ENCODE results near the gene FASN.

Gene FASN

DNA sequence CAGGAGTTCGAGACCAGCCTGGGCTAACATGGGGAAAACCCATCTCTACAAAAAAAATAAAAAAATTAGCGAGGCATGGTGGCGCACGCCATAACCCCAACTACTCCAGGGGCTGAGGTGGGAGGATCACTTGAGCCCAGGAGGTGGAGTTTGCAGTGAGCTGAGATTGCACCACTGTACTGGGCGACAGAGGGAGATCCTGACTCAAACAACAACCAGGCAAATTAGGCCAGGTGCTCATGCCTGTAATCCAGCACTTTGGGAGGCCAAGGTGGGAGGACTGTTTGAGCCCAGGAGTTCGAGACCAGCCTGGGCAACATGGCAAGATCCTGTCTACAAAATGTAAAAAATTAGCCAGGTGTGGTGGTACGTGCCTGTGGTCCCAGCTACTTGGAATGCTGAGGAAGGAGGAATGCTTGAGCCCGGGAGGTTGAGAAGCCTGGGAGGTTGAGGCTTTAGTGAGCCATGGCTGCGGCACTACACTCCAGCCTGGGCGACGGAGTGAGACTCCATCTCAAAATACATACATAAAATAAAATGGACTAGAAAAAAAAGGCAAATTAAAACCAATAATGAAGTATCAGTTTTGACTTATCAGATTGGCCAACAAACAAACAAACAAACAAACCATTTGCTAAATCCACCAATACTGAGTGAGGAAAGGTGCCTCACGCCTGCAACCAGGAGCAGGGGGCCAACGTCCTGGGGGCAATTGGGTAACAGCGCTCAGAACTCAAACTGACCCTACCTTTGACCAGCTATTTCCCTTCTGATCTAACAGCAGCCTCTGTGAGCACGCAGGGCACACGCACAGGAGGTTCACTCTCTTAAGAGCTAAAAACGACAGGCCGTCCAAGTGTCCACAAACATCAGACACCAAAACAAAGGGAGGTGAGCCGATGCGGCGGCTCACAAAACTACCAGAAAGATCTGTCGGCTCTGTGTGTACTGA lies 19.4 kb upstream of the FASN start:
- DNase-seq (ENCODE audit: low read depth in 2 of 2) = no peak

DNA sequence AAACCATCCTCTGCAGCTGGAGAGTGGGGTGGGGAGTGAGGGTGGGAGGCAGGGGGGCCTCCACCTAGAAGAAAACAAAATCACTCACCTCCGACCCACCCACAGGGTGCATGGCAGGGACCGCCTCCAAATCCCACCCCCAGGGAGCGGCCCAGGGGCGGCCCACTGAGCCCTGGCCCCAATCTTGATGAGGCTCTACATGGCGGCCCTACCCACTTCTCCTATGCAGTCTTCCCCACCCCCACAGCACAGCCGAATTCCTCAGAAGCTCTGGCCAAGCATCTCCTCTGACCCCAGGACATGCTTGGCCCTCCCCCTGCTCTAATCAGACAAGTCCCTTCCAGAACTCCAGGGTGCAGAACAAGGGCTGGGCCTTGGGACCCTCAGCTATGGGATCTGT lies 18.2 kb upstream of the FASN start:
- no peak for DNase-seq (ENCODE audit: low read depth in 2 of 2)

DNA sequence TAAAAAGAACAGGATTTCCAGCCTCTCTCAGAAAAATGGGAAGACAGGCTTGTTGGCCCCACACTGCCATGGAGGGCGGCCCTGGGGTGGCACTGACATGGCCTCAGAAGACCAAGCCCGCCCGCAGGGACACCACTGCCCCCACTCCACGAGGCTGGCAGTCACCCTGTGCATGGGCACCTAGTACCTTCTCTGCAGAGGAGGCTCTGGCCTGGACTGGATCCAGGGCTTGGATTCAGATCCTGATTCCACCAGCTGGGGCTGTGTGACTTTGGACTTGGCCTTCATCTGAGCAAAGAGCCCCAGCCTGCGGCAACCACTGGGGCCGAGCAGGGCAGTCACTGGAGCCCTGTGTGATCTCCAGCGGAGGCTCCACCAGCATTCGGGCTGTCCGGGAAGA lies 16.8 kb upstream of the FASN start:
- no peak for DNase-seq (ENCODE audit: low read depth in 2 of 2)

DNA sequence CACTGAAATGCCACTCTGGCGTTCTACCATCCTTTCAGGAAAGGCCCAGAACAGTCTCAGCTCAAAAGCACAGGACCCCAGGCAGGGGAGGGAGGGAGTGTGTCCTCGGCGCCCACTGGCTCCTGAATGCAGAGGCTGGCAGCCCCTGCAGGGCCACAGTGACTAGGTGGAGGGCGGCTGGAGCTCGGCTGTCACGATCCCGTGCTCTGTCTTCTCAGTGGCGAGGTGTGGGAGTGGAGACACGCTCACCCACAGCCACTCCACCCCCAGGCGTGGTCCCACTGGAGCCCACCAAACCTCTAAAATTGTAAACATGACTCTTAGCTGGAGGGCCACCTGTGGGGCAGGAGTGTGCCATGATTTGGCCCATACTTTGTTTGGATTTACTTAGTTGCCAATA lies 16.4 kb upstream of the FASN start:
- DNase-seq (ENCODE audit: low read depth in 2 of 2) = no peak

DNA sequence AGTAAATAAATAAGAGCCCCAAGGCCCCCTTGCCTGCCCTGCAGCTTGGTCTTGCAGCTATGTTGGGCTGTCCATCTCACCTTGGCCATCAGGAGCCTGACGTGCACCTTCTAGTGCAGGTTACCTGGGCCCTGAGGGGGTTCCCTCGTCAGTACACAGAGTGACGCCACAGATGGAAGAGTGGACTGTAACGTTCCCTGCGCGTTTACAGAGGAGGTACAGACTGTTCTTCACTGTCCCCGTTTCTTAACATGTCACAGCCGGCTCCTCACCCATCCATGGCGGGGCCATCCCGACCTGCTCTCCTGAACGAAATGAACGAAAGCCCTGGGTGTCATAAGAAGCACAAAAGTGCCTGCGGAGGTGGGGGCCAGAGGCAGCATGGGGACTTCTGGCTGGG lies 15.9 kb upstream of the FASN start:
- no peak for DNase-seq (ENCODE audit: low read depth in 2 of 2)

DNA sequence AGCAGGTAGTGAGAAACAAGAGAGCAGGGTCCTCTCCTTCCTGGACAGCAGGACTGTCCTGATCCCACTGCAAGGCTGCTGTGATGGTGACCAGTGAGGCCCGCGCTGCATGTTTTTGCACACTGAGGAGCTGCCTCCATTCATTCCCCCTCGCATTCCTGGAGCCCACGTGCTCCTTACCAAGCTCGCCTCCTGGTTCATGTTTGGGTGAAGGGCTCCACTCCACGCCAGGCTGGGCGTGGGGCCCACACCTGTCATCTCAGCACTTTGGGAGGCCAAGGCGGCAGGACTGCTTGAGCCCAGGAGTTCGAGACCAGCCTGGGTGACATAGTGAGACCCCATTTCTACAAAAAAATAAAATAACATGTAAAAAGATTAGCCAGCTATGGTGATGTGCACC lies 15.4 kb upstream of the FASN start:
- DNase-seq (ENCODE audit: low read depth in 2 of 2) = no peak

DNA sequence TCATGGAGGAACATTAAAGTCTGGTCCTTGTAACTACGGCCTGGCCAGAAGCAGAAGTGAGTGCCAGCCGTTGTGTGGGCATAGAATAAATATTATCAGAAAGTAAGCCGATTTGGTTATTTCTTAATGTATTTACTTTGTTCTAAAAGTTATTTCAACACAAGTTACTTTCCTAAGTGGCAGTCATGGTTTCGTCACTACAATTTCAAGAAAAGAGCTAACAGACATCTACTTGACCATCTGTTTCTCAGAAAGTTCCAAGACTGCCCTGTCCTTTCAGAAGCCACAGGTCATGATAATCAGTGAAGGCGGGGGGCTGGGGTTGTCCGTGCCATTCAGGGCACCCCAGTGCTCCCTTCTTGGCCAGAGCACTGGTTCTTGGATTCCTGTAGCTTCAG lies 14.9 kb upstream of the FASN start:
- DNase-seq (ENCODE audit: low read depth in 2 of 2) = no peak

DNA sequence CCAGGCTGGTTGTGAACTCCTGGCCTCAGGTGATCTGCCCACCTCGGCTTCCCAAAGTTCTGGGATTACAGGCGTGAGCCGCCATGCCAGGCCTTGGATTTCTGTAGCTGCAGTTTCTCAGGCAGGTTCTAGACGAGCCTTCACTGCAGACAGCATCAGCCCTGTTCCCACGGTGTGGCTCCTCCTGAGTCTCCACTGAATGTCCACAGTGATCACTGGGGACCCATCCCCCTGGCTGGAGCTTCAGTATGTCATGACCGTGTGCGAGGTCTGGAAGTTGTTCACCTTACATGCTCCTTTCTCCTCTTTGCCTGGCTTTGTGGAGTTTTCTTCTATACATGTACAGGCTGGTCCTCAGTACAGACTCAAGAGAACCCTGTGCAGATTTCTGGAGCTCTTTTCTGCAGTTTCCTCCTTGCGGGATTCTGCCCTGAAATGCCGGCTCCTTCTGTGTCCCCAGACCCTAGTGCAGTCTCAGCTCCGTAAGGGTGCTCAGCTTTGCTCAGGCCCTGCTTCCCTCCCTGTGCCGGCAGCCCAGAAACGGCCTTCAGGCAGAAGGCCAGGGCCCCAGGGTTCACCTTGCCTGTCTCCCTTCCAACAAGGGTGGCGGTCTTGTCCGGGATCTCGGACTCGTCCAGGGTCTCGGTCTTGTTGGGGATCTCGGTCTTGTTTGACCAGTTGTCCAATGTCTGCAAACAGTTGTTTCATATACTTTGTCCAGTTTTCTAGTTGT lies 14.3 kb upstream of the FASN start:
- DNase-seq (ENCODE audit: low read depth in 2 of 2) = no peak

DNA sequence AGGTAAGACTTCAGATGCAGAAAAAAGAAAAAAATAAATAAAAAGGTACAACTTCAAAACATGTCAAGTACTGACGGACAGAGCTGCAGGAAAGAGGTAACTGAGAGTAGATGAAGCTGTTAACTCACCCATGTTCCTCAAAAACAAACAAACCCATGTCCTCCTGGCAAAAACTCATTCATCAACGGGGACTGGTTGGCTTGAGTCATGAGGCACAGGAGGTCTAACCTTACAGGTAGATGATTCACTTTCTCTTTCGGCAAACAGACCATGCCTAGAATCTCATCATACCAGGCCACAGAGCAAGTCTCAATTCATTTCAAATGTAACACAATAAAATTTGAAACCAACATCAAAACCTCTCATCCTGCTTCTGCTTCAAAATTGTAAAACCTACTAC lies 12.3 kb upstream of the FASN start:
- no peak for DNase-seq (ENCODE audit: low read depth in 2 of 2)

DNA sequence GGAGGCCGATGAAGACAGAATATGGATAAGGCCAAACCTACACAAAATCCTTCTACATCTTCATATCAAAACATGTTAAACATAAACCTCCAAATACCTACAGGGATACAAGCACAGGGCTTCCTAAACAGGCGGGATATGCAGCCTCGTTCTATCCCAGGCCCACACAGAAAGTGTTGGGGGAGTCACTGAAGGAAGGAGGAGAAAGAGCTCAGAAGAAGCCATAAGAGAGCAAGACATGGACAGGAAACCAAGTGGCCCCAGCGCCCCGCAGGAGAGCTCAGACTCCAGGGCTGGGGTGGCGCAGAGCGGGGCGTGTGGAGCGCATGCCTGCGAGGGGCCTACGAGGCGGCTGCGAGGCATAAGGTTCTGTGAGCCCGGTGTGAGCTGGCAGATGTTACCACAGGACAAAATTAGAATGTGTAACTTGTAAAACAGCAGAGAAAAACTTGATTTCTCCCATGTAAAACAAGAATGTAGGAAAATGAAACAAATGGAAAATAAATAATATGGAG lies 11.0 kb upstream of the FASN start:
- DNase-seq (ENCODE audit: low read depth in 2 of 2) = no peak

DNA sequence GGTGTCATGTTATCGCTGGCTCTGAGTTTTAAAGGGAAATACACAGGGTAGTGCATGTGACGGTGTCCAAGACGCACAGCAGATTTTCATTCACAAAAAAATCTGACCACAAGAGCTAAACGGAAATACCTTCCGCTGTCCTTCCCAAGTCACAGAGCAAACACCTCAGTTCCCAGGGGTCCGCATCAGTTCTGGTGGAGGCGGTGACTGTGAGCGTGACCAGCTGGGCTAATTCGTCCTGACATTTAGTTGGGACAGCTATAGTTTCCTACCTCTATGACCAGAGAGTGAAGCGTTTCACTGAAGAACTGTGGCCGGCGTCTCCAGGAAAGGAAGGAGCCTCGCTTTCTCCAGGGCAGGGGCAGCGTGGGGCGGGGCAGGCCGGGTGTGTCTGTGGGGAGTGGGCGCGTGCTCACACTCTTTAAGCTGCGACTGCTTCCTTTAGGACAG lies 10.5 kb upstream of the FASN start:
- no peak for DNase-seq (ENCODE audit: low read depth in 2 of 2)

DNA sequence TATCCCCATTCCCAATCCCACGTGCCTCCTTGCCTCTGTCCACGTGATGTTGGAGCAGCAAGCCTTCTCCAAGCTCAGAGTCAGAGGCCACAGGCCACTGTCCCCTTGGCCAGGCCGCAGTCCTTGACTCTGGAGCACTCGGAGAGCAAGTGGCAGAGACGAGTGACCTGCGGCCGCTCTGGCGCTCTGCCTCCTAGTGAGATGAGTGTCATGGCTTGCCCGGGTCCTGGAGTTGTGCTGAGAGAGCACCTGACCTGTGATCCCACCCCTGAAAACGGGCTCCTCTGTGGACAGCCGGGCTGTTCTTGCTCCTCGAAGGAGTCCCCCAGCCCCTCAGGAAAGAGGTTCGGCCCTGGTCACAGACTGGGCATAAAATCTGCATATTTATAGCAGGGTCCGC lies 10.0 kb upstream of the FASN start:
- DNase-seq (ENCODE audit: low read depth in 2 of 2) = no peak

DNA sequence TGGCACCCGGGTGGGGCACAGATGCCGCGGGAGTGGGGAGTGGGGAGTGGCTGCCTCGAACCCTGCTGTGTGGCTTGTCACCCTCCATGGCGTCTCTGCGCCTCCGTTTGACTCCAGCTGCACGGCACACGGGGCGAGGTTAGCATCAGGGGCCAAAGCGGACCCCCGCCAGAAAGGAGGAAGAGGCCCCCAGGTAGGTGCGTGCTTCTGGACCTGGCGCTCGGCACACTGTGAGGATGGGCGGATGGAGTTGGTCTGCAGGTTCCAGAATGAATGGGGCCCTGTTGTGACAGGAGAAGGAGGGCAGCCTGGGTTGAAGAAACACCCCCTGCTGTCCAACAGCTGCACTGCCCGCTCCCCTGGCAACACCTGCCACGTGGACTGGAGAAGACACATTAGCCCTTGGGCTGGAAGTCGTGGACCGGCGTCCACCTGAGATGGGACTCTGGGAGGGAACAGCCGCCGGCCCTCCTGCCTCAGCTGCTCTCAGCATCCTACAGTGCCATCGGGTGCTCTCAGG lies 9.4 kb upstream of the FASN start:
- DNase-seq (ENCODE audit: low read depth in 2 of 2) = no peak

DNA sequence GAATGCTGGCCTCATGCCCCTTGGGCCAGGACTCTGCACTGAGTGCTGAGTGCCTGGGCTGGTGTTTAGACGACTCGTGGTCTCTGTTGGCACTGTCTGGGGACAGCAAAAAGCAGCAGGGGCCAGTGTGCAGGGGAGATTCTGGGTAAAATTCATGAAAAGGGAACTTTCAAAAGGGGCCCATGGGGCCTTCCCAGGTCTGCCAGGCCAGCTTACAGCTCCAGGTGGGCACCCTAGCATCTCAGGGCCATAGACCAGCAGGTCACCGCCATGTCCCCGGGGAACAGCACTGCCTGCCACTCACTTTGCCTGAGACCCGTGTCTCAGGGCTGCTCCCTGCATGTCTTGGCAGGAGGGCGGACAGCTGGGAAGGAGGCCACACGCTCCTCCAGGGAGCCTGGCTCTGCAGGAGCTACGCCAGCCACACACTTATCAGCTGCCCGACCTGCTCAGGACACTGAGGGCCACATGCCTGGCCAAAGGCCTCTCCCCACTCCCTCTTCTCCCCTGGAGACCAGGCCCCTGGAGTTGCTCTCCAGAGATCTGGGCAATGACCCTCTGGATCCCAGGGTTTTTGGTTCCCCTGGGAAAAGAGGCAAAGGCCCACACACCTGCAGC lies 8.8 kb upstream of the FASN start:
- DNase-seq (ENCODE audit: low read depth in 2 of 2) = no peak

DNA sequence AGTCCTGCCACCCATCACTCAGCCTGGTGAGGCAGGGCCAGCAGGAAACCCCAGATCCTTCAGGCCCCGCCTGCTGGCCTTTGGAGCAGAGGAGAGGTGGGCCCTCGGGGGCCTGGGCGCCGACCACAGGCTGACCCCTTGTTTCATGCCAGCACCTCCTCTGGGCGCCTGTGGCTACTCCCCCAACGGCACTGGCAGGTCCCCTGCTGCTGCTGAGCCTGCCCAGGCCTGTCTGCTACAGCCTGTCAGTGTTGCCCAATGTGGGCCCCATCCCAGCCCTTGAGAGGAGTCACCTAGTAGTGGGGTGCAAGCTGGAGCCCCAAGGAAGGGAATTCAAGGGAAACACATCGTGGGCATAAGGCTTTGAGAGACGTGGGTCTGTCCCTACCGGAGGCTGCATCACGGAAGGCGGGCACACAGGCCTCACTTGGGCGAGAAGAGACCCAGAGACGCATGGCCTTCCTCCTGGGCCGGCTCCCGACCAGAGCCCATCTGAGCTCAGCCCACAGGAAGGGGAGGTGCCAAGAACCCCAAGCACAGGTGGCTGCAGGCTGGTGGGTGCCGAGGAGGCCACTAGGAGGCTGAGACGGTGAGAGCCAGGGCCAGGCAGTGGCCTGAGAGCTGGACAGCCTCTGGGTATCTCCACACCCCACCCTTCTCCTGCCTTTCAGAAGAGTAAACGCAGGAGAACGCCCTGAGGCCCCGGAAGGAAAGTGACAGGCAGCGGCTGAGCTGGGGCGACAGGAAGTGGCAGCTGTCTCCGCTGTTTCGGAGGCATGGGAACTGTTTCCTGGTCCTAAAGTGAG lies 8.0 kb upstream of the FASN start:
- peak; percentile 30 to 63 for DNase-seq (ENCODE audit: low read depth in 2 of 2)

DNA sequence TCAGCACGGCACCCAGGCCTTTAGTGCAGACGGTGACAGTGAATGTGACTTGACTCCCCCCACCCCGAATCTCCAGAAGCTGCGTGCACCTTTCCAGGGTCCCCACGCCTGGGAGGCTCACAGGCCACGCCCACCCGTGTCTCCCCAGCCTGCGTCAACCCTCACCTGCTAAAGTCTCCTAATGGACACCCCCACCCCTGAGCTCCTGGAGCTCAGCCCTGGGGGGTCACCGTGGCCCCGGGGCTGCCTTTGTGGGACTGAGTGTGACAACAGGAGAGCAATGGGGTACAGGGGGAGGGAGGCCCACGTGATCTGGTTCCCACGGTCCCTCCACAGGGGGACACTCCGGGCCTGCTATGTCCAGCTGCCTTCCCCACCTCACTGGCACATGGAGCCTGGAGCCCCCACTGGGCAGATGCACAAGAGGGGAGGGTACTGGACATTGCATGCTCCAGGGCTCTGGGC lies 7.4 kb upstream of the FASN start:
- no peak for DNase-seq (ENCODE audit: low read depth in 2 of 2)

DNA sequence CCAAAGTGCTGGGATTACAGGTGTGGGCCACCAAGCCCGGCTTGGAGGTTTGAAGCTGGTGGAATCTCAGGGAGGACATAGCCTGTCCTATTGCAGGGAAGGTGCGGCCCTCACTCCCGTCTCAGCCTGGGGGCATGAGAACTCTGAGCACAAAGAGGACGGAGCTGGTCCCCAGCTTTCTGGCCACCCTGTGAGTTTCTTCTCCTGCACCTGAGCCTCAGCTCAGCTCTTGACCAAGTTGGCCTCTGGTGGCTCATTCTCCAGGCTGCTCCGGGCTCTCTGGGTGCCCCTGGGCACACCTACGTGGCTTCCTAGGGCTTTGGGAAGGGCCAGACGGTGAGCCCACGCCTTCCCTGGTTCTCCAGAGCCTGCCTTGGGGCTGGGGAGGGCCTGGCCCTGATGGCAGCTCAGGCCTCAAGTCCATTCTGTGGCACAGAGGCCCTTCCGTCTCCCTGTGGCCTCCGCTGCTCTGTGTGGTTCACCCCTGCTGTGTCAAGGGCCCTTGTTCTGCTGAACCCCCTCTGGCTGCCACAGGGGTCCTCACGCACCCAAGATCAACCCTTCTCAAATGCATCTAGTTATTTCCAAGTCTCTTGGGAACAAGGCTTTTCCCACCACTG lies 6.9 kb upstream of the FASN start:
- no peak for DNase-seq (ENCODE audit: low read depth in 2 of 2)

DNA sequence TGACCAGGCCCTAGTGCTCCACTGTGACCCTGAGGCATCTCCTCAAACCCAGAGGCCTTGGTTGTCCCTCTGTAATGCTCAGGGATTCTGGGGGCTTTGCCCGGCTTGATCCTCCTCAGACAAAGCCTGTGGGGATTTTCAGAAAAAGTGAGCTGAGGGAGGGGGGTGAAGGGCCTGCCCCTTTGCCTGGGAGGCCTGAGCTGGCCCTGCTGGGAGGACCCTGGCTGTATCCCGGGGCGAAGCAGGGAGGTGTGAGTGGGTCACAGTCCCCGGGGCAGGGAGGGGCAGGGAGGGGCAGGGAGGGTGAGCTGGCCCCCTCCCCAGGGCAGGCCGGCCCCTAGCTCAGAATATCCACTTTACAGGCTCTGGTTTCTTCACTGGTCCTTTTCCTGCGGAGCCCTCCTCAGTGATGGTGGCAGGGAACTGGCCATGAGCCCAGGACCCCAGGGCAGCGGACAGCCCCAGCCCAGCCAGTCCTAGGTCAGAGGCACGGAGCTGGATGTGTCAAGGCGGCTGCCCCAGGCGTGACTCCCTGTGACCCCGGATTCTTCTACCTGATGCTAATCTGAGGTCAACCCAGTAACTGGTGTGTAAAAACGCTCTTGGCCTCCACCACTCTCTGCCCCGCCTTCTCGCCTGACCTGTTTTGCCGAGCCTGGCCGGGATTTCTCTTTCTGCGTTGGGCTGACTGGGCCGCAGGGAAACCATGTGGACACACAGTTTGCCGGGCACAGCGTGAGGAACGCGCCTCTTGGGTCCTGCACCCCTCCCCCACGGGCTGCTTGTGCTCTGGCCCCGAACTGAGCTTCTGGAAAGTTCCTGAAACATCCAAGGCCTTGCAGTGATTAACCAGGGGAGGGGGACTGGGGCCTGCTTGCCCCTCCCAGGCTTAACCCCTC lies 5.8 kb upstream of the FASN start:
- DNase-seq (ENCODE audit: low read depth in 2 of 2) = no peak

DNA sequence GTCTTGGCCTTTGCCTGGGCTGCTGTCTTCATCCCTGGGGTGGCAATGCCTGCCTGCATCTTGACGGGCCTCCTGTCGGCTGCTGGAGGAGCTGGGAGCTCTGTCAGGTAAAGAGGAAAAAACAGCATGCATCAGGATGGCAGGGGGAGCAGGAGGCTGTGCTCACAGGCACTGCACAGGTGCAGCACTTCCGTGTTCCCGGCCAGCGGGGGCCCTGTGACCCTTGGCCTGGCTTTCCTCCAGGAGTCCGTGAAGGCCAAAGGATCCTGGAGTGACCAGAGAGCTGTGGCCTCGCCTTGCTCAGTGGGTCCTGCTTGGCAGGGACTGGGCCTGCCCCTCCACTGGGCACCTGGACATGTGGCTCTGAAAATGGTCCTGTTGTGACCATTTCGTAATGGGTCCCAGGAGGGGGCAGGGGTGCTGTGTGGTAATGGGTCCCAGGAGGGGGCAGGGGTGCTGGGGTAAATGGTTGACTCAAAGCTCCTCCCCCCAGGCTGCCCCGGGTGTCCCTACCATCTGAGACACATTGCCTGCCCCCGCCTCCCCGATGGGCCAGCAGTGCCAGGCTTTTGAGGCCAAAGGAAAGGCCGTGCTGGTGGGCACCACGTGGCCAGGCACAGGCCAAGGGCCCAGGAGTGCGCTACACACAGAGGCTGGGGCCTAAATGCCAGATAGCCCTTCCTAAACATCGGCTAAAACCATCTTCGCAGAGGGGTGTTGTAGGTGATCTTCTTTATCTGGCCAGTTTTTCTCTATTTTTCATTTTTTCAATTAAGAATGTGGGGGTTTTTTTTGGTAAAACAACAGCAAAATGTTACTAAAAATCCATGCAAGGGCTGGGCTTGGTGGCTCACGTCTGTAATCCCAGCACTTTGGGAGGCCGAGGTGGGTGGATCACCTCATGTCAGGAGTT lies 4.0 kb upstream of the FASN start:
- DNase-seq (ENCODE audit: low read depth in 2 of 2) = no peak

Data from stimulated activated CD8-positive, alpha-beta memory T cell treated with anti-CD3 and anti-CD28 coated beads, Interleukin-2, amount 100 ng/mL, for 48 hours (primary cell).